22Rv1 (cell line): ENCODE measurements around the gene GREM2.

Experiments
- CTCF ChIP-seq: fragments of 450-650 bp; IDR thresholded peaks from 2 replicates; pipeline ENCODE4 v1.5.1; 2017; ENCODE audit warnings: mild to moderate bottlenecking
- ZFX ChIP-seq: fragments of 450-650 bp; IDR thresholded peaks from 2 replicates; pipeline ENCODE4 v1.6.1; 2017; ENCODE audit warnings: antibody characterized with exemption, borderline replicate concordance

- no peak for TF ChIP-seq CTCF
- TF ChIP-seq ZFX: no peak
Observed at GRCh38 chr1:240527086-240527485, 84.9 kb downstream of the GREM2 start.
